Measurements from ENCODE around the gene SPECC1.
"Not testable (repeated sequence)": the region's sequence is repeated elsewhere in the genome, so short reads cannot be mapped to it uniquely, and the experiment has no call there.

Gene SPECC1

GRCh38 chr17:20092973-20093626 lies 83.9 kb downstream of the SPECC1 start:
- DNase-seq (ENCODE audit: low spot score), result no peak

GRCh38 chr17:20094777-20095176 lies 85.6 kb downstream of the SPECC1 start:
- DNase-seq (ENCODE audit: low spot score), result no peak

- peak; percentile 60 for DNase-seq (ENCODE audit: low spot score)
Measured at GRCh38 chr17:20095336-20096080, 86.3 kb downstream of the SPECC1 start.

- no peak for DNase-seq (ENCODE audit: low spot score)
Measured at GRCh38 chr17:20096430-20096829, 87.3 kb downstream of the SPECC1 start.

- DNase-seq (ENCODE audit: low spot score), result no peak
Measured at GRCh38 chr17:20097330-20097729, 88.2 kb downstream of the SPECC1 start.

GRCh38 chr17:20098314-20098713 lies 89.2 kb downstream of the SPECC1 start:
- DNase-seq (ENCODE audit: low spot score), result no peak

- not testable (repeated sequence) for DNase-seq (ENCODE audit: low spot score)
Measured at GRCh38 chr17:20100806-20101205, 91.6 kb downstream of the SPECC1 start.

- DNase-seq (ENCODE audit: low spot score), result no peak
Measured at GRCh38 chr17:20103454-20104446, 94.6 kb downstream of the SPECC1 start.

- DNase-seq (ENCODE audit: low spot score), result no peak
Measured at GRCh38 chr17:20105539-20106280, 96.6 kb downstream of the SPECC1 start.

- DNase-seq (ENCODE audit: low spot score), result not testable (repeated sequence)
Measured at GRCh38 chr17:20106446-20106845, 97.3 kb downstream of the SPECC1 start.

- DNase-seq (ENCODE audit: low spot score), result no peak
Measured at GRCh38 chr17:20109076-20109475, 99.9 kb downstream of the SPECC1 start.

- DNase-seq (ENCODE audit: low spot score), result no peak
Measured at GRCh38 chr17:20111538-20111937, 102.4 kb downstream of the SPECC1 start.

- no peak for DNase-seq (ENCODE audit: low spot score)
Measured at GRCh38 chr17:20114466-20114865, 105.3 kb downstream of the SPECC1 start.

- DNase-seq (ENCODE audit: low spot score), result peak; percentile 49
Measured at GRCh38 chr17:20116683-20117309, 107.6 kb downstream of the SPECC1 start.

- DNase-seq (ENCODE audit: low spot score), result no peak
Measured at GRCh38 chr17:20118280-20118679, 109.1 kb downstream of the SPECC1 start.

GRCh38 chr17:20120836-20121235 lies 111.7 kb downstream of the SPECC1 start:
- no peak for DNase-seq (ENCODE audit: low spot score)

GRCh38 chr17:20121359-20122253 lies 112.4 kb downstream of the SPECC1 start:
- DNase-seq (ENCODE audit: low spot score), result peak; percentile 49

GRCh38 chr17:20122254-20122879 lies 113.2 kb downstream of the SPECC1 start:
- no peak for DNase-seq (ENCODE audit: low spot score)

GRCh38 chr17:20123209-20123608 lies 114.0 kb downstream of the SPECC1 start:
- no peak for DNase-seq (ENCODE audit: low spot score)

- DNase-seq (ENCODE audit: low spot score), result no peak
Measured at GRCh38 chr17:20125724-20126123, 116.6 kb downstream of the SPECC1 start.

Measured in SW480 (cell line).